Liver (tissue), 9 donors: ENCODE measurements around the gene AJUBA. TPM values are rescaled to one million over a fixed set of nuclear protein-coding genes. Genes with fewer than 3 reads are reported as not detected.
A peak's percentile ranks its signal among the peaks of the same experiment; 100 is the strongest.

ENCODE experiments used
- DNase-seq: peaks from one replicate; pipeline ENCODE4 v3.0.0-alpha.2; 2017; ENCODE audit warnings: low spot score
- H3K27ac ChIP-seq, 2 donors: one replicate each; pipeline ENCODE4 v1.7.0; 2013; ENCODE audit warnings: inconsistent platforms in 2 of 2, low read length in 2 of 2, control low read depth in 1 of 2, low read depth in 1 of 2, mild to moderate bottlenecking in 1 of 2
- H3K27me3 ChIP-seq, 4 donors: one replicate each; pipeline versions ENCODE4 v1.6.1 to v1.7.0; 2013; ENCODE audit warnings: low read length in 3 of 4, inconsistent platforms in 1 of 4, mild to moderate bottlenecking in 1 of 4, moderate library complexity in 1 of 4; ENCODE audit not compliant: control insufficient read depth in 4 of 4, insufficient read depth in 4 of 4
- H3K36me3 ChIP-seq, 4 donors: one replicate each; pipeline versions ENCODE4 v1.6.1 to v1.7.0; 2013; ENCODE audit warnings: low read length in 3 of 4, mild to moderate bottlenecking in 3 of 4, low read depth in 1 of 4, moderate library complexity in 1 of 4; ENCODE audit not compliant: control insufficient read depth in 4 of 4, insufficient read depth in 3 of 4
- H3K4me1 ChIP-seq, 4 donors: one replicate each; pipeline versions ENCODE4 v1.6.1 to v1.7.0; 2013; ENCODE audit warnings: low read length in 3 of 4, mild to moderate bottlenecking in 3 of 4, moderate library complexity in 1 of 4; ENCODE audit not compliant: control insufficient read depth in 4 of 4, insufficient read depth in 4 of 4
- H3K4me3 ChIP-seq, 3 donors: one replicate each; pipeline versions ENCODE4 v1.6.1 to v1.7.0; 2013; ENCODE audit warnings: low read length in 3 of 3, control low read depth in 1 of 3, low read depth in 1 of 3, mild to moderate bottlenecking in 1 of 3
- H3K9ac ChIP-seq, 2 donors: one replicate each; pipeline ENCODE4 v1.7.0; 2013; ENCODE audit warnings: low read length in 2 of 2, mild to moderate bottlenecking in 2 of 2, moderate library complexity in 2 of 2, control low read depth in 1 of 2, low read depth in 1 of 2
- H3K9me3 ChIP-seq, 4 donors: one replicate each; pipeline versions ENCODE4 v1.6.1 to v1.7.0; 2013; ENCODE audit warnings: low read length in 3 of 4; ENCODE audit not compliant: control insufficient read depth in 4 of 4
- ATF3 ChIP-seq: IDR thresholded peaks from 2 replicates; pipeline ENCODE4 v1.6.1; 2016; ENCODE audit warnings: antibody characterized with exemption
- CTCF ChIP-seq: fragments of 150-350 bp; IDR thresholded peaks from 2 replicates; pipeline ENCODE4 v1.5.1; 2017; ENCODE audit warnings: improper control_type of control experiment, low read depth, low read length; ENCODE audit not compliant: missing input control
- FOXA2 ChIP-seq: IDR thresholded peaks from 2 replicates; pipeline ENCODE4 v1.6.1; 2016; ENCODE audit warnings: antibody characterized with exemption
- GABPA ChIP-seq, 2 donors: IDR thresholded peaks in 1 of 2; conservative IDR thresholded peaks in 1 of 2; 2 replicates each; pipeline ENCODE4 v1.6.1; 2016; ENCODE audit warnings: antibody characterized with exemption in 2 of 2, mild to moderate bottlenecking in 1 of 2, moderate library complexity in 1 of 2
- HNF4A ChIP-seq, 2 donors: conservative IDR thresholded peaks; 2 replicates each; pipeline ENCODE4 v1.6.1; 2016; ENCODE audit warnings: antibody characterized with exemption in 2 of 2, mild to moderate bottlenecking in 2 of 2
- JUND ChIP-seq, 2 donors: IDR thresholded peaks; 2 replicates each; pipeline ENCODE4 v1.6.1; 2016; ENCODE audit warnings: antibody characterized with exemption in 2 of 2
- MAX ChIP-seq: IDR thresholded peaks from 2 replicates; pipeline ENCODE4 v1.6.1; 2016; ENCODE audit warnings: antibody characterized with exemption
- NR2F2 ChIP-seq: IDR thresholded peaks from 2 replicates; pipeline ENCODE4 v1.6.1; 2016; ENCODE audit warnings: antibody characterized with exemption
- RAD21 ChIP-seq, 2 donors: IDR thresholded peaks; 2 replicates each; pipeline ENCODE4 v1.6.1; 2016; ENCODE audit warnings: antibody characterized with exemption in 2 of 2, mild to moderate bottlenecking in 2 of 2
- REST ChIP-seq: IDR thresholded peaks from 2 replicates; pipeline ENCODE4 v1.6.1; 2016; ENCODE audit warnings: antibody characterized with exemption, mild to moderate bottlenecking
- SP1 ChIP-seq: IDR thresholded peaks from 2 replicates; pipeline ENCODE4 v1.6.1; 2018; ENCODE audit warnings: antibody characterized with exemption, mild to moderate bottlenecking
- TAF1 ChIP-seq: conservative IDR thresholded peaks from 2 replicates; pipeline ENCODE4 v1.6.1; 2016; ENCODE audit warnings: antibody characterized with exemption, mild to moderate bottlenecking
- ZBTB33 ChIP-seq: IDR thresholded peaks from 2 replicates; pipeline ENCODE4 v1.6.1; 2016; ENCODE audit warnings: antibody characterized with exemption
- WGBS: extraction: QIAGEN DNeasy Blood & Tissue Kit; methylation state at CpG from one replicate; pipeline ENCODE4 v1.1.7; 2013; 5-methylcytosine and 5-hydroxymethylcytosine counted together
- polyA plus RNA-seq, 2 donors: library from polyadenylated mRNA; stranded (reverse) in 1 of 2; unstranded in 1 of 2; fragments of 200-250 nt in 1 of 2; fragments of >200 nt in 1 of 2; fragmentation: Nextera tagmentation in 1 of 2; extraction: Ambion mirVana in 1 of 2; gene quantifications; one replicate each; pipeline versions ENCODE4 v1.2.1 to v1.2.3, GENCODE V29; 2013 to 2015
- total RNA-seq, 2 donors: library from RNA; depleted of rRNA; stranded (reverse); fragments of >200 nt; gene quantifications; one replicate each; pipeline ENCODE4 v1.2.3, GENCODE V29; 2014
- donor health status: healthy.
- donor health status: healthy.
- donor health status: healthy.
- donor health status: healthy.
- donor health status: healthy.

The AJUBA gene
- total and polyA plus RNA-seq, 4 donors = 15.5 to 34.9 (median 19.6) TPM

- peak overlapping the region in 1 of 2 donors; percentile 54 for H3K9ac ChIP-seq
- H3K36me3 ChIP-seq = no peaks in the 10 kb centered on the region
- H3K27ac ChIP-seq = peak overlapping the region; percentile 68 to 75
- TF ChIP-seq RAD21 (IDR thresholded peaks at IDR 0.05) (no peak), TAF1 (no peak), SP1 (no peak), ATF3 (no peak), FOXA2 (no peak), REST (no peak), HNF4A (conservative IDR thresholded peaks at IDR 0.05) (no peak), GABPA (IDR thresholded peaks at IDR 0.05 in 1 of 2, conservative IDR thresholded peaks at IDR 0.05 in 1 of 2) (no peak), CTCF (no peak), ZBTB33 (no peak), JUND (IDR thresholded peaks at IDR 0.05) (no peak), MAX (no peak), NR2F2 (no peak)
- DNase-seq = no peak
- H3K9me3 ChIP-seq = no peaks in the 10 kb centered on the region
- H3K27me3 ChIP-seq = no peaks in the 10 kb centered on the region
- peaks cover 13 to 79% (median 49%) of the 10 kb centered on the region in 4 donors for H3K4me1 ChIP-seq
- peak overlapping the region; percentile 5 to 97 (median 88) for H3K4me3 ChIP-seq
- WGBS = under 1% methylated on average over 51 of the region's 51 CpGs
Observed at GRCh38 chr14:22981876-22982476, 375 bp downstream of the AJUBA start.
